Stimulated activated CD4-positive, alpha-beta T cell treated with anti-CD3 and anti-CD28 coated beads, Interleukin-15, amount 100 ng/mL, for 24 hours (primary cell): ENCODE results near the gene ARHGEF28.

Source experiments
- DNase-seq: peaks from one replicate; pipeline ENCODE4 v3.0.0-alpha.2; 2020

ARHGEF28 gene

DNA sequence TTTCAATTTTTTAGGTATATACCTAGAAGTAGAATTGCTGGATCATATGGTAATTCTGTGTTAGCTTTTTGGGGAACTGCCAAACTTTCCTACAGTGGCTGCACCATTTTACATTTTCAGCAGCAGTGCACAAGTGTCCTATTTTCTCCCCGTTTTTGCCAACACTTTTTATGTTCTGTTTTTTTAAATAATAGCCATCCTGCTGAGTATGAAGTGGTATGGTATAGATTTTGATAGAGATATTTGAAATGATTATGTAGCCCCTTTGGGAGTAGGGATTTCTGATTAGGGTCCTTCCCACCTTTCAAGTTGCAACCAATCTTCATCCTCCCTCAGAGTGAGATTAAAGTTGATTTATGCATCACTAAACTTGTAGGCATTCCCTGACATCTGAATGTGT is 76.5 kb downstream of the ARHGEF28 start:
- no peak for DNase-seq

DNA sequence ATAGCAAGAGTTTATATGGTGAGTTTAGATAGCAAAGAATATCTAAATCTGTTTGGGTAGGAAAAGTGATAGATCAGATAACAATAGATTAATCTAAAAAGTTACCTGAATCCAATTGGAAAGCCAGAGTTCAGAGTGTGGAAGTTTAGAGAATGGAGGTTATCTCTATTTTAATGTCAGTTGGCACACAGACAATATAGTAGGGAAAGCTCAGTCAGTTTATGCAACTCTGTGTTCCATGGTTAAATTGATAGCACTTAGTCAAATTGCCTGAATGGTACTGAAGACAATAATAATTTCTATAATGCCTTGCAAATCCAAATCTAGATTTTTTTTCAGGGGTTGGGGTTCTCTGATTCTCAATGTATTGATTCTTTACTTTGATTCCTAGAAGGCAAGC is 77.0 kb downstream of the ARHGEF28 start:
- DNase-seq: no peak

DNA sequence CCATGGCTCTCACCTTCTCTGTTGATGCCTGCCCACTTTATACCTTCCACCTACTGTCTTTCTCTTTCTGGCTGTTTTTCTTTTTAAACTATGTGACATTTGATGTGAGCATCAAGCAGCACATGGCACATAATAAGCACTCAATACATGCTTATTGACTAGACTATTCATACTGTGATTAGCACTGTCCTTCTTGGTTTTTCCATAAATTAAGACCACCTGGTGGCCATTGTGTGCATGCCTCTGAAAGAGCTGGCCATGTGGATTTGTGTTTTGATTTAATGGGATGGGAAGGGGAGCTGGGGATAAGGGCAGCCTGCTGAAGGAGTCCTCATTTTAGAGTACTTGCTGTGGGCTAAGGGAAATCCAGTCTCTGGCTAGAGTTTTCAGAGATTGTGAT is 79.4 kb downstream of the ARHGEF28 start:
- no peak for DNase-seq

DNA sequence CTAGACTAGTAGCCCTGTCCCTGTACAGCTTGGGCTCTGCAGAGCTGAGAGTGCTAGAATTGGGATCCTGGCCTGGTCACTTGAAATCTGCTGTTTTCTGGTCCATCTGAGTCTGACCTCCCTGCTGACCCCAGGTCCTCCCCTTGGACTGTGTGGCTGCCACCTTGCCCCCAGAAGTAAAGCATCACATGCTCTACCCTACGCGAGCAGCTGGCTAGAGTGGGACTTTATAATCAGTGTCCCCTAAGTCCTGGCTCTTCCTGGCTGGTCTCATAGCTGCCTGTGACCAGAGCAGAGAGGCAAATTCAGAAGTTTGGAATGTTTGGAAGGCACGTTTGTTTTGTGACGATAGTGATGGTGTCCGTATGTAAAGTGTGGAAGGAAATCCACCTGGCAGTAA is 81.0 kb downstream of the ARHGEF28 start:
- no peak for DNase-seq

DNA sequence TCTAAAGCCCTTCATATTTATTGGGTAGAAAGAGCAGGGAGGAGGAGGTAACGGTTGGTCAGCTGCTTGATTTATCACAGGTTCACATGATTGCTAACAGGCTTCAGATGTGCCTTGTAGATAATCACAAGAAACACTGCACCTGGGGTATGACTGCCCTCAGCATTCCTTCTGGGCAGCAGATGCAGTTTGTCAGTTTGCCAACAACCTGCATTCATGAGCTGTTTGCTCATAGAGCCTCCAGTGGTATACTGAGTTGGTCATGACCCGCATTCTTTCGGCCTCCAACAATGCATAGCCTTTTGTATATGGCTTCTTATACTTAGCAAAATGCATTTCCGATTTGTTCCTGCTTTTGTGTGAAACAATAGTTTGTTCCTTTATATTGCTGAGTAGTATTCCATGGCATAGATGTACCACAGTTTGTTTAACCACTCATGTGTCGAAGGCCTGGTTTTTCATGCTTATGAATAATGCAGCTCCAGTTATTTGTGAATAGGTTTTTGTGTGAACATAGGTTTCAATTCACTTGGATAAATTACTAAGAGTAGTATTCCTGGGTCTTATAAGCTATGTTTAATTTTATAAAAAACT is 83.6 kb downstream of the ARHGEF28 start:
- DNase-seq: no peak

DNA sequence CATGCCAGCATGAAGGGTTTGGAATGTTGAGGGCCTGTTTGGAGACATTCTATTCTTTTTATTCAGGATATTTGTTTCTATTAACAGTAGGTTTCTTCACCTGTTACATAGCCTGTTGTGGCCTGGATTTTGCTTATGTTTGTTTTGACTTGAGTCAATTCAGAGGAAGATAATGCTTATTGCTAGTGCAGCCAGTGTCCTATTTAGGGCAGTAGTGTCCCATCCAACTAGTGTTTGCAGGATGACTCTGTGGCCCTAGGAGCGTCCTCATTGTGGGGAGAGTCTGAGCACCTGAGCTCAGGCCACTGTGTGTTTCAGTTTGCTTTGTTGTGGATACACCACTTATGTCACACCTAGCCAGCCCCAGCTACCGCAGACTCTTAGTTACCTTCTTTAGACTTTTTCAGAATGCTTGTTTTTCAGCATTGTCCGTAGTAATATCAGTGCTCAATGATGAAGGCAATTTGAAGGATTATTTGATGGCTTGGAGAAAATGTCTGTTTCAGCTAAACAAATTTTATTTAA is 90.3 kb downstream of the ARHGEF28 start:
- DNase-seq: no peak

DNA sequence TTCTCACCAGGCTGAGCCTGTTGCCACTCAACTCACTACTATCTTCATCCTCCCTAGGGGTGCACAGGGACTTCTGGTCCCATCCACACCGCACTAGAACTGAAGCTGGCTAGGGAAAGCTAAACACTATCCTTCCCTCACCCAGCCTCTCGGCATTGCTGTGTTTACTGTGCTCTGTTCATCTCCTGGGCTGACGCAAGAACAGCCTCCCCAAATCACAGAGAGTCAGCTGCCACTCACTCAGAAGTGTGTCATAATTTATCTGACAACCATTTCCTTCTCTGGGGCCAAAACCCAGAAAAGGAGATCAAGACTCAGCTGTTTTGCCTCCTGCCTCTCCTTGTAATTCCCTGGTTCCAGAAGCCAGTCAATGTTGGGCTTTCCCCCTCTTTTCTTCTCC is 92.8 kb downstream of the ARHGEF28 start:
- no peak for DNase-seq

DNA sequence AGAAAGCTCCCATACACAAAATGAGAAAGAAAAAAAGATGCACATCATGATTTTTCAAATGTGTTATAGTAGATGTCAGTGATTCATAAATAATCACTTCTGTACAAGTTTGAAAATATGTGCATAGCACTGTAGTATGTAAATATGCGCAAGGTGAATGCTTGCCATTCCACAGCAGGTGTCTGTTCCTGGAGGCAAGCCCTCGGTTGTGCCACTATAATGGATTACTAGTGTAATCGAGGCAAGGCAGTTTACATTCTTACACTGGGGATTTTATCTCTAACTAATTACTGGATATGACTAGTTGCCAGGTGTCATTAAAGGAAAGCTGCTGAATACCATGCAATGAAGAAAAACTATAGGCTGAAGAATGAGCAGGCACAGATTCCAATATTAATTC is 93.6 kb downstream of the ARHGEF28 start:
- DNase-seq: no peak

DNA sequence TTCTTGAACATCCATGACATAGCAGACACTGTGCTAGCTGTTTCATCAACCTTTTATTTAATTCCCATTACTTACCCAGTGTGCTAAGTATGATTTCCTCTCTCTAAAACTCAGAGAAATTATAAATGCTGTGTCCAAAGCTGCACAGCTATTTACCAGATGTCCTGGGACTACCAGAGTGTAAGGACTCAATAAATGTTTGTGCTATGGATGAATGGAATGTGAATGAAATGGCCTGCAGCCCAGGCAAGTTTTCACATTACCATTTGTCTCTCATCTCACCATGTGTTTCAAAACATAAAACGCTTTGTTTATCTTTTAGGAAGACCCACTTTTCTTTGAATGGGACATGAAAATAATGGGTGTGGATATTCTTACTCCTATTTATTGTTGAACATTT is 96.2 kb downstream of the ARHGEF28 start:
- no peak for DNase-seq

DNA sequence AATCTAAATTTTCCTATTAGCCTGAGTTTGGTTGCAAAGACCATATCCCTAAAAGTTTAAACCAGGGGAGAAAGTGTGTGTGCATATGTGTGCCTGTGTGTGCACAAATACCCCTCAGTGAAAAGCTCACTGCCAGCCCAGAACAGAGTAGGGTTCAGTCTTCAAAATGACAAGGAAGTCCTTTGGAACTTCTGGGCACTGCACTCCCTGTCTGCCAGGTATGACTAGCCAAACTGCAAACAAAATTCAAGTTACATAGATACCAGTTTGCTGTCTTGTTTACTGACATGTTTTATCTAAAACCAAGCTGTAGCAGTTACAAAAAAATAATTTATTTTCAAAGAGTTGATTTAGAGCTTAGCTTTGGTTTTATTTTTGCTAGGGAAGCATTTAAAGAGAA is 100.1 kb downstream of the ARHGEF28 start:
- DNase-seq: no peak

DNA sequence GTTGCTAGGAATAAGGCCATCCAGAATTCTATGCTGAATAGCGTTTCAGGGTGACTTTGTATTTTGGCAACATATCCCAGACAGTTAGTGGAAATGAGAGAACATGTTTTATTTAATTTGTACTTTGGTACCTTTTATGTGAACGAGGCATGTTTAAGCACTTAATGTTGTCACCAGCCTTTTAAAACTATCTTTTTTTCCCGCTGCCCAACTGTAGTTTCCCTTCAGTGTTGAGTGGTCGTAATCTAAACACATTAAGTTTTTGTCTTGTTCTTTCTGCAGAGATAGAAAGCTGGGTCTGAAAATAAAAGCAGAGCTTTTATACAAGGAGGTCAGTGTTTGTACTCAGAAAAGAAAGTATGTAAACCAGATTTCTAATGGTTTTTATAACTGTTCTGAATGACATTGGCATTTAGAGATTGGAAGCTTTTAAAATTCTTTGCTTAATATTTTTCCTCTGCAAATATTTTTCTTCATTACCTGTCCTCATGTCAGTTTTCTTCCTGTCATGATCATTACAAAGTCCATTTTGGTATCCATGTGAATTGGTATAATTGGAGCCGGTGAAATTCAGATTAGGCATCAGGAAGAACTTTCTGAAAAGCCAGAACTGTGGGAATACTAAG is 100.7 kb downstream of the ARHGEF28 start:
- no peak for DNase-seq

DNA sequence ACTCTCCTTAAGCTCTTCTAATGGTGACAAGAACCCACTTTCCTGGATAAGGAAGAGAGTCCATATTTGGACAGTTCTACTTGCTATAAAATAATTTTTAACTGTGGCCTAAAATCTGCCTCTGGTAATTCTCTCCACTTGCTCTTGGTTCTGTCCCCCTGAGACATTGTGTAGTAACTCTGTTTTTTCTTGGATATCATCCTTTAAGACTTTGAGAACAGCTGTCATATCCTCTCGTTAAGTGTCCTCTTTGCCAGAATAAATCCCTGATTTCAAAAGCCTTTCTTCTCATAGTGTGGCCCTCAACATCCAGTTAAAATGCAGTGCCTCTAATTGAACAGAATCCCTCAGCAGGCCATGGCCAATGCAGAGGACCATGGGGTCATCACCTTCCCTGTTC is 101.5 kb downstream of the ARHGEF28 start:
- DNase-seq: no peak

DNA sequence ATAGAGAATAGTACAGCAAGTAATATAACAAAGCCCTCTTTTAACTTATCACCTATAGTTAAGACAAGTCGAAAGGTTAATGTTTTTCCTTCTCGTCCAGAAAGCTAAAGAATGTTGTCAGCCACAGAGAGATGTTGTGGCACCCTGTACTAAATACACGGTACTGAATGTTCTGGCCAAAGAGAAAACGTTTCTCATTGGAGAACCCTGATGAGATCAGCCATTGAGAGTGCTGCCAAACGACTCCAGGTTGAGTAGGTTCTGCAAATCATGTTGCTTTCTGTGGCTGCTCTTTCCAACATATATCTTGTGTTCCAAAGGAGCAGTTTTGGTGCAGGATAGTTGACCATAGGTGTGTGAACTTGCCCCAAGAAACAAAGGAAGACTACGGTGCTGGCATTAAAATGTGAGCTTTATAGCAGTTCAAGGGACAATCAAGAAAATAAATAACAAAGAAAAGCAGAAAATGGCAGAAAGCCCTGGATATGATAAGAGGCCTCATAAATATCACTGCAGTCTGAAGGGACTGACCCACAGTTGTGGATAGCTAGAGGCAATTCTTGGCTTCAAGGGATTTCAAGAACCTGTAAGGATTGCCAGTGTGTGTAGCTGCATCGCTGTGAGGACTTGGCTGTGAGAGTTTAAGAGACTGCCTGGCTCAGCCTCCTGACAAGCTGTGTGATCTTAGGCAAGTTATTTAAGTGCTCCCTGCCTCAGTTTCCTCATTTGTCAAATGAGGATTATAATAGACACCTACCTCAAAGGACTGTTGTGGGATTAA is 102.7 kb downstream of the ARHGEF28 start:
- DNase-seq: no peak

DNA sequence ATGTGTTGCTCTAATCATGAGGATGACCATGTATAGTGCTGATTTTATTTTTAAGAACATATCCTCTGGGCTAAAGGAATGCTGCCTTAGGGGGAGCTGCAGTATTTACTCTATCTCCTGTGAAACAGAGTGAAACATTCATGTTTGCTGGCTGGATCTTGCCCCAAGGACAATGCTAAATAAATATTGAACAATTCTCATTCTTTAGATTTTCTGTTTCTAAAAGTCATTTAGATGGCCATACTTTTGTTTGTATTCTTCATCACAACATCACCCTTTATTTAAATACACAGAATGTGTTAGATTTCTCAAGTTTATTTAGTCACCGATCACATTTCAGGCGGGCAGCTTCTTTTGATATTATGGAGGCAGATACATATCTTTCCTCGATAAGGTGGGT is 103.3 kb downstream of the ARHGEF28 start:
- DNase-seq: no peak

DNA sequence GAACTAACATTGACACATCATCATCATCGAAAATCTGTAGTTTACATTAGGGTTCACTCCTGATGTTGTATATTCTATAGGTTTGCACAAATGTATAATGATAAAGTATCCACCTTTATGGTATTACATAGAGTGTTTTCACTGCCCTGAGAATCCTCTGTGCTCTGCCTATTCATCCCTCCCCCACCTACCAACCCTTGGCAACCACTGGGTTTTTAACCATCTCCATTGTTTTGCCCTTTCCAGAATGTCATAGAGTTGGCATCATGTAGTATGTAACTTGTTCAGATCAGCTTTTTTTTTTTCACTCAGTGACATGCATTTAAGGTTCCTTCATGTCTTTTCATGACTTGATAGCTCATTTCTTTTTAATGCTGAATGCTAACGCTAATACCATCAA is 106.0 kb downstream of the ARHGEF28 start:
- no peak for DNase-seq

DNA sequence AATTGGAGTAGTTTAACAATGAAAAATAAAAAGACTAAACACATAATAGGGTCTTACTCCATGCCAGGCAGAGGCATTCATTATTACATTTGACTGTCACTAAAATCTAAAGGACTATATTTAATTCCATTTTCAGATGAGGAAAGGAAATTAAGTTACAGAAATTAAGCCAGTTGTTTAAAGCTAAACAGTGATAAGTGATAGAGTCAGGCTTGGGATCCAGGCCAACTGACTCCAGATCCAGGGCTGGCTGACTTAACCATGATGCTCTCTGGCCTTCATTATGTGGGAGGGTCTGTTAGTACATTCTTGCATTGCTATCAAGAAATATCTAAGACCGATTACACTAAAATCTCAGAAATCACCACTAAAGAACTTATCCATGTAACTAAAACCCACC is 107.2 kb downstream of the ARHGEF28 start:
- DNase-seq: no peak

DNA sequence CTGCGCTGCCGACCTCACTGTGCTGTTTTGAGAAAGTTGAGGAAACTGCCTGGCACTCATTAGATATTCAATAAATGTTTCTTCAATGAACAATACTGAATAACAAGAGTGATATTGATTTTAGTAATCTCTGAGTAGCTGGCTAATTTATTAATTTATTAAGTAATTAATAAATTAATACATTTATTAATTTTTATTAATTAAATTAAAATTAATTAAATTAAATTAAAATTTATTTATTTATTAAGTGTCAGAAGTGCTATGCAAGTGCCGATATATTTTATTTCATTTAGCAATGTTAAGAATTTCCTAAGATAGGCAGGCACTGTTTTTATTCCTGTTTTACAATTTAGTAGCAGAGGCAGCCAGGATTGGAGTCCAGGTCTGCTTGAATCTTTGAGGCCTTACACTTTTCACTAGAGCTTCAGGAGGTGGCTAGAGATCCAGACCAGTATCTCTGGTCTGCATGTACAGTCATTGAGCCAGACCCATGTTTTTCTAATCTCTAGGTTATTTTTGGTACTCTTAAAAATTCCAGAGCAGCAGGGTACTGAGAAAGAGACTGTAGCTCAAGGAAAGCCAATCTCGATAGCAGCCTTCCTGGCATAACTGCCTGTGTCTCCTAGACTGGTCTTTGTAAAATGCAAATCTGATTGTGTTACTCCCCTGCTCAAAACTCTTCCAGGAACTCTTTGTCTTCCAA is 109.2 kb downstream of the ARHGEF28 start:
- DNase-seq: no peak

DNA sequence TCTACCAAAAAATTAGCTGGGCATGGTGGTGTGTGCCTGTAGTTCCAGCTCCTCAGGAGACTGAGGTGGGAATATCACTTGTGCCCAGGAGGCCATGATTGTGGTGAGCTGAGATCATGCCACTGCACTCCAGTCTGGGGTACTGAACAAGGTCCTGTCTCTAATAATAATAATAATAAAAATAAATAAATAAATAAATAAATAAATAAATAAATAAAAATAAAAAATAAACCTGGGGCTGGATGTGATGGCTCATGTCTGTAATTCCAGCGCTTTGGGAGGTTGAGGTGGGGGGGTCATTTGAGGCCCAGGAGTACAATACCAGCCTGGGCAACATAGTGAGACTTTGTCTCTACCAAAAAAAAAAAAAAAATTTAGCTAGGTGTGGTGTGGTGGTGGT is 113.7 kb downstream of the ARHGEF28 start:
- DNase-seq: no peak

DNA sequence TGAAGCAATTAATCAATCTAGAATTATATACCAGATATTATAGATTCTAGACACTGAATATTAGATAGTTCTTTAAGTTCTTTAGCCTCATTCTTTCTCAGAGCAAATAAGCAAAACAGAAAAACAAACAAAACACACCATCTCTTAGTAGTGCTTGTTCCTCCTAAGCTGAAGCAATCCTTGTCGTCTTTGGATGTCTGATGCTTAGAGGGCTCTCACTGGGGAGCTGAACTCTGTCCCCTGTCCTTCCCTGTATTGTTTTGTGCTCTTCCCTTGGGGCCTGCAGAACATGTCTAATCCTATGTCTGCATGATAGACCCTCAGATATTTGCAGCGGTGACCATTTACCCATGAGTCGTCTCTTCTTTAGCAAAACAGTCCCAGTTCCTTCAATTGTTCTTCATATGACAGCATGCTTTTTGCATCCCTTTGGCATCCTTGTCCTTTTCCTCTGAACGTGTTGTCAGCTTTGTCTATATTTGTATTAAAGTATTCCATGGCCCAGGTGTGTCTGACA is 114.3 kb downstream of the ARHGEF28 start:
- no peak for DNase-seq

DNA sequence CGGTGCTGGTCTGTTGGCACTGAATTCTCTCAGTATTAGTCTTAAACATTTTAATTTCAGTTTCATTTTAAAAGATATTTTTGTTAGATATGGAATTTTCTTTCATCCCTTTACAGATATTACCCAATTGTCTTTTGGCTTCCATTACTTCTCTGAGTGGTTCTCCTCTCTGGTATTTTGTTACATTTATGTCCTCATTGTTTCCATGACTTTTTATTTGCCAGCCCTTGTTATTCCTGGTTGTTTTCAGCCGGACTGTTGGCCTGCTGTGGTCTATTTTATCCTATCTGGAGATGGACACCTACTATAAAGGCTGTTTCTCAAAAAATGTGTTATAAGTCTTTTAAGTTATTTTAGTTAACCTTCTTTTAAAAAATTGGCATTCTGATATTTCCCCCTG is 117.2 kb downstream of the ARHGEF28 start:
- no peak for DNase-seq

DNA sequence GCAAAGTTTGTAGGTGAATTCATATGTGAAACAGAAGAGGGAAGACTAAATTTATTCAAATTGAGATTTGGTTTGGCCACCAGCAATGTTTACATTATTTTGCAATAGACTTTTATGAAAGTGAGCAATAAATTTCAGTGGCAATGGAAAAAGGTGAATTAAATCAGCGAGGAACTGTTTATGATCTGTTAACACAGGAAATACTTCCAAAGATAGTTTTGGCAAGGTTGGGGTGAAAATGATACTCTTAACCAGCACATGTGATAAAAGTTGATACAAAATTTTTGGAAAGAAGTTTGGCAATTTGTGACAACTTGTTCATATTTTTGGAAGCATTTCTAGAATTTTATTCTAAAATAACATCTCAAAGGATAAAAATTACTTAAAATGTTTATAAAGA is 119.8 kb downstream of the ARHGEF28 start:
- no peak for DNase-seq

DNA sequence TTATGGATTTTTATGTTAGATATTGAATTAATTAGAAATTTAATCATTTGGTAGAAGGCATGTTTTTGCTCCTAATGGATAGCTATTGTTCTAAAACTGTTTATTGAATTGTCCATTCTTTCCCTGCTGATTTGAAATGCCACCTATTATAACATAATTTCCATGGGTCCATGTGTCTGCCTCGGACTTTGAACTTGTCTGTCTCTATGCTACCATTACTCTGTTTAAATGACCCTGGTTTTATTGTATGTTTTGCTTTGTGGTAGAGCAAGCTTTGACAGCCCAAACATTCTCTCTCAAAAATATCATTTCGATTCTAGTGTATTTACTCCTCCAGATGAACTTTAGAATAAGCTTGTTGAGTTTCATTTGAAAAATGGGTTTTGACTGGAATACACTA is 120.6 kb downstream of the ARHGEF28 start:
- no peak for DNase-seq

DNA sequence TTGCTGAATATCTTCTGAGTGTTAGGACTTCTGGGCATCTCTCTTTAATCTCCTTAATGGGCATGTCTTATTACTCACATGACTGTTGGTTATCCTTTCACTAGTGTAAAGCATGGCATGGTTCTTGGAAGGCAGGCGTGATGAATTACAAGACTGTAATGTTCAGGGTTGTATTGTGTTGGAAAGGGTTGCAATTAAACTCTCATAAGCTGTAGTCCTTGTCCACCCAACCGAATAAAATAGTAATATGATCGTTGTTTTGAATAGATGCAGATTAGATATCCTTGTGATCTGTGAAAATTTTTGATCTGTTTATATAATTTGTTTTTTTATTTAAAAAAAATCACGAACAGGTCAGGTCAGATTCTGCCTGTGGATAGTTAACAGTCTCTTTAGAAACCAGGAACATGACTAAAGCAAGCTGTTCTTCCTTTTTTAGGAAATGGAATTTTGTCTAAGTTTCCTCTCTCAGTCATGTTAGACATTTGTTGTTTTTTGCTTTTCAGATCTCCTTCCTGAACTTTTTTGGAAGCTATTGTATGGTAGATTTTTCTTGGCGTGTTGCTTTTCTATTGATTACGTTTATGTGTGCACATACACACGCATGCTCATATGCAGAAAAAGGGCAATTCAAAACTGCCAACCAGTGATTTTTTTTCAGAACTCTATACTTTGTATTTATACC is 121.8 kb downstream of the ARHGEF28 start:
- DNase-seq: no peak
